H9 (cell line): ENCODE measurements around the gene MRPL2. TPM values are rescaled to one million over a fixed set of nuclear protein-coding genes. Genes with fewer than 3 reads are reported as not detected.

ENCODE experiments used
- DNase-seq: peaks from one replicate; pipeline ENCODE4 v3.0.0-alpha.2; 2017
- H2AFZ ChIP-seq: one replicate; pipeline ENCODE4 v1.6.1; 2013; ENCODE audit warnings: mild to moderate bottlenecking, low read length, control low read depth, moderate library complexity
- H2AK5ac ChIP-seq: 2 replicates; pipeline ENCODE4 v1.6.1; 2013; ENCODE audit warnings: low read length, control low read depth, mixed read lengths; ENCODE audit not compliant: insufficient read length
- H2BK120ac ChIP-seq: one replicate; pipeline ENCODE4 v1.6.1; 2013; ENCODE audit warnings: low read depth, mild to moderate bottlenecking, low read length, control low read depth, inconsistent platforms; ENCODE audit not compliant: poor library complexity, severe bottlenecking
- H2BK12ac ChIP-seq: 2 replicates; pipeline ENCODE4 v1.6.1; 2013; ENCODE audit warnings: low read length, control low read depth, mixed read lengths, low read depth; ENCODE audit not compliant: insufficient read length
- H2BK15ac ChIP-seq: 2 replicates; pipeline ENCODE4 v1.6.1; 2013; ENCODE audit warnings: low read depth, low read length, control low read depth
- H2BK20ac ChIP-seq: one replicate; pipeline ENCODE4 v1.6.1; 2013; ENCODE audit warnings: low read depth, mild to moderate bottlenecking, low read length, control low read depth, inconsistent platforms; ENCODE audit not compliant: poor library complexity, severe bottlenecking
- H2BK5ac ChIP-seq: 2 replicates; pipeline ENCODE4 v1.6.1; 2013; ENCODE audit warnings: low read length, control low read depth, mixed read lengths; ENCODE audit not compliant: insufficient read length
- H3K14ac ChIP-seq: 2 replicates; pipeline ENCODE4 v1.6.1; 2013; ENCODE audit warnings: low read length, control low read depth; ENCODE audit not compliant: insufficient read depth
- H3K18ac ChIP-seq: 2 replicates; pipeline ENCODE4 v1.6.1; 2013; ENCODE audit warnings: low read depth, mild to moderate bottlenecking, mixed read lengths, low read length, control low read depth; ENCODE audit not compliant: insufficient read length
- H3K23ac ChIP-seq: 2 replicates; pipeline ENCODE4 v1.6.1; 2013; ENCODE audit warnings: low read length, control low read depth, mixed read lengths, low read depth; ENCODE audit not compliant: insufficient read length
- H3K23me2 ChIP-seq: 2 replicates; pipeline ENCODE4 v1.6.1; 2013; ENCODE audit warnings: low read depth, mild to moderate bottlenecking, mixed read lengths, low read length, control low read depth; ENCODE audit not compliant: insufficient read length, poor library complexity, severe bottlenecking
- H3K27ac ChIP-seq: 2 replicates; pipeline ENCODE4 v1.5.1; 2013; ENCODE audit warnings: low read length, control low read depth, mixed read lengths, low read depth; ENCODE audit not compliant: insufficient read length
- H3K27me3 ChIP-seq: 2 replicates; pipeline ENCODE4 v1.6.1; 2013; ENCODE audit warnings: low read length, control low read depth, inconsistent platforms; ENCODE audit not compliant: insufficient read depth
- H3K4ac ChIP-seq: 2 replicates; pipeline ENCODE4 v1.6.1; 2013; ENCODE audit warnings: low read depth, mild to moderate bottlenecking, control low read depth, inconsistent platforms, low read length, moderate library complexity
- H3K4me1 ChIP-seq: 2 replicates; pipeline ENCODE4 v1.6.1; 2013; ENCODE audit warnings: low read length, control low read depth, inconsistent platforms; ENCODE audit not compliant: insufficient read depth
- H3K4me2 ChIP-seq: 2 replicates; pipeline ENCODE4 v1.6.1; 2013; ENCODE audit warnings: low read length, control low read depth, mixed read lengths; ENCODE audit not compliant: insufficient read length, insufficient read depth
- H3K56ac ChIP-seq: 2 replicates; pipeline ENCODE4 v1.6.1; 2013; ENCODE audit warnings: low read depth, mild to moderate bottlenecking, mixed read lengths, low read length, control low read depth; ENCODE audit not compliant: insufficient read length
- H3K79me1 ChIP-seq: 2 replicates; pipeline ENCODE4 v1.6.1; 2013; ENCODE audit warnings: low read depth, mild to moderate bottlenecking, moderate library complexity, low read length, control low read depth, inconsistent platforms; ENCODE audit not compliant: insufficient read depth, poor library complexity, severe bottlenecking
- H3K79me2 ChIP-seq: 2 replicates; pipeline ENCODE4 v1.6.1; 2013; ENCODE audit warnings: low read length, control low read depth, inconsistent platforms; ENCODE audit not compliant: insufficient read depth
- H3K9ac ChIP-seq: 2 replicates; pipeline ENCODE4 v1.6.1; 2013; ENCODE audit warnings: low read length, control low read depth, mixed read lengths; ENCODE audit not compliant: insufficient read length; ENCODE audit errors: extremely low read depth
- H3K9me3 ChIP-seq: one replicate; pipeline ENCODE4 v1.6.1; 2013; ENCODE audit warnings: low read depth, low read length, inconsistent platforms; ENCODE audit not compliant: control insufficient read depth
- H3T11ph ChIP-seq: one replicate; pipeline ENCODE4 v1.6.1; 2013; ENCODE audit warnings: mild to moderate bottlenecking, low read length, control low read depth, inconsistent platforms
- H4K20me1 ChIP-seq: one replicate; pipeline ENCODE4 v1.6.1; 2013; ENCODE audit not compliant: control insufficient read depth, insufficient read length, insufficient read depth
- H4K5ac ChIP-seq: 2 replicates; pipeline ENCODE4 v1.6.1; 2013; ENCODE audit warnings: low read depth, mild to moderate bottlenecking, mixed read lengths, low read length, control low read depth; ENCODE audit not compliant: insufficient read length
- H4K8ac ChIP-seq: replicated peaks from 2 replicates; pipeline ENCODE4 v1.6.1; 2013; ENCODE audit warnings: low read length, control low read depth, mixed read lengths, low read depth; ENCODE audit not compliant: insufficient read length
- H4K91ac ChIP-seq: 2 replicates; pipeline ENCODE4 v1.6.1; 2013; ENCODE audit warnings: low read depth, mild to moderate bottlenecking, moderate library complexity, mixed read lengths, low read length, control low read depth; ENCODE audit not compliant: insufficient read length
- H3K27ac Mint-ChIP-seq, 3 experiments: 2 replicates in 2 of 3; 3 replicates in 1 of 3; pipeline ENCODE4 v1.8.0; 2020 to 2021; ENCODE audit warnings: mixed read lengths in 3 of 3, mild to moderate bottlenecking in 1 of 3, moderate library complexity in 1 of 3
- H3K27me3 Mint-ChIP-seq: 2 replicates; pipeline ENCODE4 v1.8.0; 2021; ENCODE audit warnings: low read depth, mild to moderate bottlenecking, moderate library complexity, mixed read lengths
- H3K36me3 Mint-ChIP-seq, 3 experiments: 2 replicates in 2 of 3; 3 replicates in 1 of 3; pipeline ENCODE4 v1.8.0; 2020 to 2021; ENCODE audit warnings: low read depth in 3 of 3, mixed read lengths in 3 of 3; ENCODE audit not compliant: insufficient read depth in 1 of 3
- H3K4me1 Mint-ChIP-seq, 2 experiments: 2 replicates each; pipeline ENCODE4 v1.8.0; 2020; ENCODE audit warnings: mixed read lengths in 2 of 2
- H3K4me3 Mint-ChIP-seq, 2 experiments: 2 replicates in 1 of 2; 3 replicates in 1 of 2; pipeline ENCODE4 v1.8.0; 2020 to 2021; ENCODE audit warnings: mild to moderate bottlenecking in 2 of 2, mixed read lengths in 2 of 2, moderate library complexity in 1 of 2
- H3K9me3 Mint-ChIP-seq, 2 experiments: 2 replicates in 1 of 2; 3 replicates in 1 of 2; pipeline ENCODE4 v1.8.0; 2020; ENCODE audit warnings: mild to moderate bottlenecking in 2 of 2, mixed read lengths in 2 of 2, moderate library complexity in 1 of 2
- WGBS: extraction: QIAGEN DNeasy Blood & Tissue Kit; methylation state at CpG from one replicate; pipeline ENCODE4 v1.1.7; 2013; ENCODE audit warnings: missing lambda C conversion rate, low lambda C conversion rate, mixed read lengths; ENCODE audit not compliant: insufficient read length; ENCODE audit errors: extremely low coverage; 5-methylcytosine and 5-hydroxymethylcytosine counted together
- total RNA-seq: library from RNA; stranded (reverse); gene quantifications from 2 replicates; pipeline ENCODE4 v1.2.1, GENCODE V29; 2021
- TF ChIP-seq, protein P1 (sequence below): fragments of 200-600 bp; sonication (generic); conservative IDR thresholded peaks from 3 replicates; pipeline ENCODE4 v1.8.0; 2021; ENCODE audit warnings: antibody characterized with exemption, mild to moderate bottlenecking

Gene MRPL2
- total RNA-seq, 1 experiment from 2014 or later = 74.4 TPM

GRCh38 chr6:43019152-43019551 lies 40.1 kb downstream of the MRPL2 start:
- H4K20me1 ChIP-seq = no peaks in the 10 kb centered on the region
- Mint-ChIP-seq H3K36me3 (peaks cover 17 to 43% (median 41%) of the 10 kb centered on the region in 3 experiments), H3K27me3 (no peaks in the 10 kb centered on the region), H3K9me3 (no peaks in the 10 kb centered on the region), H3K4me3 (no peak overlapping the region), H3K27ac (no peak overlapping the region), H3K4me1 (peaks cover 6 to 29% of the 10 kb centered on the region in 2 experiments)
- no peak overlapping the region for H3K18ac ChIP-seq
- H4K91ac ChIP-seq = no peak overlapping the region
- H3K27ac ChIP-seq = no peak overlapping the region
- peaks cover 10% of the 10 kb centered on the region; the same call in 1 of the 2 replicates for H3K79me2 ChIP-seq
- peaks cover 6% of the 10 kb centered on the region for H3K79me1 ChIP-seq
- TF ChIP-seq, protein P1, sequence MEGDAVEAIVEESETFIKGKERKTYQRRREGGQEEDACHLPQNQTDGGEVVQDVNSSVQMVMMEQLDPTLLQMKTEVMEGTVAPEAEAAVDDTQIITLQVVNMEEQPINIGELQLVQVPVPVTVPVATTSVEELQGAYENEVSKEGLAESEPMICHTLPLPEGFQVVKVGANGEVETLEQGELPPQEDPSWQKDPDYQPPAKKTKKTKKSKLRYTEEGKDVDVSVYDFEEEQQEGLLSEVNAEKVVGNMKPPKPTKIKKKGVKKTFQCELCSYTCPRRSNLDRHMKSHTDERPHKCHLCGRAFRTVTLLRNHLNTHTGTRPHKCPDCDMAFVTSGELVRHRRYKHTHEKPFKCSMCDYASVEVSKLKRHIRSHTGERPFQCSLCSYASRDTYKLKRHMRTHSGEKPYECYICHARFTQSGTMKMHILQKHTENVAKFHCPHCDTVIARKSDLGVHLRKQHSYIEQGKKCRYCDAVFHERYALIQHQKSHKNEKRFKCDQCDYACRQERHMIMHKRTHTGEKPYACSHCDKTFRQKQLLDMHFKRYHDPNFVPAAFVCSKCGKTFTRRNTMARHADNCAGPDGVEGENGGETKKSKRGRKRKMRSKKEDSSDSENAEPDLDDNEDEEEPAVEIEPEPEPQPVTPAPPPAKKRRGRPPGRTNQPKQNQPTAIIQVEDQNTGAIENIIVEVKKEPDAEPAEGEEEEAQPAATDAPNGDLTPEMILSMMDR = no peak
- WGBS = no CpG with 5 or more reads among the region's 2 CpGs
- no peak overlapping the region for H2BK15ac ChIP-seq
- H2AFZ ChIP-seq = no peak overlapping the region
- no peak overlapping the region for H3K56ac ChIP-seq
- H3K9ac ChIP-seq = no peak overlapping the region
- no peak overlapping the region for H2BK120ac ChIP-seq
- no peak for DNase-seq
- no peak overlapping the region for H3T11ph ChIP-seq
- H2BK12ac ChIP-seq = no peak overlapping the region
- H4K8ac ChIP-seq = no peak overlapping the region
- no peaks in the 10 kb centered on the region for H3K27me3 ChIP-seq
- H2AK5ac ChIP-seq = no peak overlapping the region
- no peaks in the 10 kb centered on the region for H3K4me1 ChIP-seq
- H4K5ac ChIP-seq = no peak overlapping the region
- H3K9me3 ChIP-seq = no peaks in the 10 kb centered on the region
- no peak overlapping the region for H3K4ac ChIP-seq
- no peak overlapping the region for H3K14ac ChIP-seq
- no peak overlapping the region for H3K4me2 ChIP-seq
- H2BK20ac ChIP-seq = no peak overlapping the region
- H3K23ac ChIP-seq = no peak overlapping the region
- no peak overlapping the region for H2BK5ac ChIP-seq
- H3K23me2 ChIP-seq = peaks cover 7% of the 10 kb centered on the region
